Measurements from ENCODE around the gene KLKB1. TPM values are rescaled to one million over a fixed set of nuclear protein-coding genes. Genes with fewer than 3 reads are reported as not detected.

KLKB1 gene
- total RNA-seq, 1 donor from 2014 or later: not detected

DNA sequence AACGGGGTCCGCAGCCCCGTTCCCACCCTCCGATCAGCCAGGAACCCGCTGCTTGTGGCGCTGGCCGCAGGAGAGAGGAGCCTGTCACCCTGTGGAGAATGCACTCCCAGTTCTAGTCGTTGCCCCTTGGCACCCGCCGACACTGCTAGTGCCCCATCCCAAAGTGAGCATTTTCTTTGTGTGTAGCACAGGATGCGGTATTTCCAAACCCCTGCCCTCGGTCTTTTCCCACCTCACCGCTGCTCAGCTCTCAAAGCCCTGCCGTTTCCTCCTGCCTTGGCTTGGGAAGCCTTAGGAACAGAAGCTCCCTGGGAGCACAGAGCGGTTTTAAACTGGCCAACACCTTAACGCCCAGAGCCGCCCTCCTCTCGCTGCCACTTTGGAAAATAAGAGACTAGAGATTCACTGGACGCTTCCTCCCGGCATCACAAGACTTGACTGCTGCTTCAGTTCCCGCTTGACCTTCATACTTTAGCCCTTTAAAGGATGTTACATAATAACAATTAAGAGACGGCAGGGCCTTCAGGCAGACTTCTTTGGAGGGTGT lies 35.2 kb upstream of the KLKB1 start:
- Histone ChIP-seq H3K4me3 (ENCODE audit: insufficient read depth, low read depth, low read length) (peak overlapping the region; percentile 80), H3K9me3 (ENCODE audit: insufficient read depth, low read depth, low read length) (no peaks in the 10 kb centered on the region), H3K27ac (ENCODE audit: low read depth, low read length) (peak overlapping the region; percentile 66), H2AFZ (ENCODE audit: low read depth, low read length) (peak overlapping the region; percentile 93), H3K4me2 (ENCODE audit: low read length) (peak overlapping the region; percentile 96), H3K9ac (ENCODE audit: low read length) (peak overlapping the region; percentile 83), H3K4me1 (ENCODE audit: insufficient read depth, low read length) (peaks cover 14% of the 10 kb centered on the region), H3K36me3 (ENCODE audit: insufficient read depth, low read length) (no peaks in the 10 kb centered on the region), H4K20me1 (ENCODE audit: insufficient read depth, low read length) (no peaks in the 10 kb centered on the region), H3K79me2 (ENCODE audit: insufficient read depth, low read length) (no peaks in the 10 kb centered on the region), H3K27me3 (ENCODE audit: insufficient read depth, low read length) (peaks cover 4% of the 10 kb centered on the region)
- DNase-seq (ENCODE audit: low read depth): peak; percentile 48
- peaks cover 7% of the 10 kb centered on the region for H3K4me1 Mint-ChIP-seq (ENCODE audit: low read depth, unreplicated experiment)
- H3K4me3 Mint-ChIP-seq (ENCODE audit: unreplicated experiment): peak overlapping the region; percentile 98
- no peak for FAIRE-seq
- H3K9me3 Mint-ChIP-seq (ENCODE audit: unreplicated experiment): no peaks in the 10 kb centered on the region
- no peaks in the 10 kb centered on the region for H3K27me3 Mint-ChIP-seq (ENCODE audit: low read depth, unreplicated experiment)
- peaks cover 12% of the 10 kb centered on the region for H3K36me3 Mint-ChIP-seq (ENCODE audit: low read depth, unreplicated experiment)
- TF ChIP-seq, protein P1, sequence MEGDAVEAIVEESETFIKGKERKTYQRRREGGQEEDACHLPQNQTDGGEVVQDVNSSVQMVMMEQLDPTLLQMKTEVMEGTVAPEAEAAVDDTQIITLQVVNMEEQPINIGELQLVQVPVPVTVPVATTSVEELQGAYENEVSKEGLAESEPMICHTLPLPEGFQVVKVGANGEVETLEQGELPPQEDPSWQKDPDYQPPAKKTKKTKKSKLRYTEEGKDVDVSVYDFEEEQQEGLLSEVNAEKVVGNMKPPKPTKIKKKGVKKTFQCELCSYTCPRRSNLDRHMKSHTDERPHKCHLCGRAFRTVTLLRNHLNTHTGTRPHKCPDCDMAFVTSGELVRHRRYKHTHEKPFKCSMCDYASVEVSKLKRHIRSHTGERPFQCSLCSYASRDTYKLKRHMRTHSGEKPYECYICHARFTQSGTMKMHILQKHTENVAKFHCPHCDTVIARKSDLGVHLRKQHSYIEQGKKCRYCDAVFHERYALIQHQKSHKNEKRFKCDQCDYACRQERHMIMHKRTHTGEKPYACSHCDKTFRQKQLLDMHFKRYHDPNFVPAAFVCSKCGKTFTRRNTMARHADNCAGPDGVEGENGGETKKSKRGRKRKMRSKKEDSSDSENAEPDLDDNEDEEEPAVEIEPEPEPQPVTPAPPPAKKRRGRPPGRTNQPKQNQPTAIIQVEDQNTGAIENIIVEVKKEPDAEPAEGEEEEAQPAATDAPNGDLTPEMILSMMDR (IDR thresholded peaks at IDR 0.05; ENCODE audit: insufficient read depth, low read depth, low read length): no peak
- TF ChIP-seq EZH2 (IDR thresholded peaks at IDR 0.05; ENCODE audit: insufficient read depth, low read length): no peak
- peak overlapping the region; percentile 84 for H3K27ac Mint-ChIP-seq (ENCODE audit: unreplicated experiment)

DNA sequence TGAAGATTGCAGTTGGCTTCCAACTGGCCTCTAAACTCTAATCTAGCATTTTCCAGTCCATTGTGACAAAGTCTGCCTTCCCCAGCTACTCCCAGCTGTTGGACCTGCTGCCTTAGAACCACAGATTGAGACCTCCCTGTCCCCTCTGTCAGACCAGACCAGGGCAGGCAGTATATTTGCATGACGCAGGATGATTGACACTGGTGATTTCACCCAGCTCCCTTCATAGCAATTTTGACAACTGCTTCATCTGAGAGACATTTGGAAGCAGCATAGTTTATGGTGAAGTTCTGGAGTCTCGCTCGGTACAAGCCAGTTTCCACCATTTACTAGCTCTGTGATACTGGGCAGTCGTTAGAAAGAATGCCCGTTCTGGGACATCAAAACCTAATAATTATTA lies 33.5 kb upstream of the KLKB1 start:
- peaks cover 4% of the 10 kb centered on the region for H3K27me3 ChIP-seq (ENCODE audit: insufficient read depth, low read length)
- H3K36me3 ChIP-seq (ENCODE audit: insufficient read depth, low read length): no peaks in the 10 kb centered on the region
- Mint-ChIP-seq H3K27me3 (ENCODE audit: low read depth, unreplicated experiment) (no peaks in the 10 kb centered on the region), H3K9me3 (ENCODE audit: unreplicated experiment) (no peaks in the 10 kb centered on the region), H3K36me3 (ENCODE audit: low read depth, unreplicated experiment) (peaks cover 13% of the 10 kb centered on the region), H3K4me3 (ENCODE audit: unreplicated experiment) (no peak overlapping the region), H3K27ac (ENCODE audit: unreplicated experiment) (no peak overlapping the region), H3K4me1 (ENCODE audit: low read depth, unreplicated experiment) (peaks cover 7% of the 10 kb centered on the region)
- H3K9ac ChIP-seq (ENCODE audit: low read length): no peak overlapping the region
- FAIRE-seq (no peak), DNase-seq (ENCODE audit: low read depth) (no peak)
- H3K9me3 ChIP-seq (ENCODE audit: insufficient read depth, low read depth, low read length): no peaks in the 10 kb centered on the region
- H3K4me3 ChIP-seq (ENCODE audit: insufficient read depth, low read depth, low read length): no peak overlapping the region
- H3K27ac ChIP-seq (ENCODE audit: low read depth, low read length): no peak overlapping the region
- no peak overlapping the region for H3K4me2 ChIP-seq (ENCODE audit: low read length)
- no peak overlapping the region for H2AFZ ChIP-seq (ENCODE audit: low read depth, low read length)
- H3K79me2 ChIP-seq (ENCODE audit: insufficient read depth, low read length): no peaks in the 10 kb centered on the region
- TF ChIP-seq EZH2 (IDR thresholded peaks at IDR 0.05; ENCODE audit: insufficient read depth, low read length): no peak
- TF ChIP-seq, protein P1 (IDR thresholded peaks at IDR 0.05; ENCODE audit: insufficient read depth, low read depth, low read length): no peak
- H4K20me1 ChIP-seq (ENCODE audit: insufficient read depth, low read length): no peaks in the 10 kb centered on the region
- H3K4me1 ChIP-seq (ENCODE audit: insufficient read depth, low read length): peaks cover 14% of the 10 kb centered on the region

DNA sequence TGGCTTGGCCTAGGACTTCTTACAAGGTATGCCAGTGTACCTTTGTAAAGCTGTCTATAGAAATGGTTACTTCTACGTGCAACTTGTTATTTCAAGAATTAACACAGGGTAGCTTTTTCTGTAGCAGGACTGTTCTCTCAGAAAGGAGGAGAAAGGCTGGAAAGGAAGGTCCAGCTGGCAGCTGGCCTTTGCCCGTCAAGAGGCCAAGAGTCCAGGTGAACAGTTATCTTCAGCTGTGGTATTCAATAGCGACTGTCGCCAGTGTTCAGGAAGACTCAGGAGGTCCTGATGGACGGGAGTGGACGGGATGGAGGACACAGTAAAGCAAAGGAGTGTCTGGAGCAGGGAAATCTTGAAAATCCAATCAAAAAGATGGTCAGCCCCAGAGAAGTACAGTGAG lies 31.2 kb upstream of the KLKB1 start:
- Histone ChIP-seq H3K9me3 (ENCODE audit: insufficient read depth, low read depth, low read length) (no peaks in the 10 kb centered on the region), H3K79me2 (ENCODE audit: insufficient read depth, low read length) (no peaks in the 10 kb centered on the region), H3K4me2 (ENCODE audit: low read length) (no peak overlapping the region), H3K4me3 (ENCODE audit: insufficient read depth, low read depth, low read length) (no peak overlapping the region), H3K27me3 (ENCODE audit: insufficient read depth, low read length) (no peaks in the 10 kb centered on the region), H4K20me1 (ENCODE audit: insufficient read depth, low read length) (no peaks in the 10 kb centered on the region), H3K36me3 (ENCODE audit: insufficient read depth, low read length) (no peaks in the 10 kb centered on the region), H3K27ac (ENCODE audit: low read depth, low read length) (no peak overlapping the region), H3K9ac (ENCODE audit: low read length) (no peak overlapping the region), H2AFZ (ENCODE audit: low read depth, low read length) (no peak overlapping the region), H3K4me1 (ENCODE audit: insufficient read depth, low read length) (peaks cover 7% of the 10 kb centered on the region)
- peaks cover 5% of the 10 kb centered on the region for H3K4me1 Mint-ChIP-seq (ENCODE audit: low read depth, unreplicated experiment)
- no peak overlapping the region for H3K4me3 Mint-ChIP-seq (ENCODE audit: unreplicated experiment)
- H3K27me3 Mint-ChIP-seq (ENCODE audit: low read depth, unreplicated experiment): no peaks in the 10 kb centered on the region
- no peaks in the 10 kb centered on the region for H3K9me3 Mint-ChIP-seq (ENCODE audit: unreplicated experiment)
- no peak for FAIRE-seq
- peak overlapping the region; percentile 19 for H3K27ac Mint-ChIP-seq (ENCODE audit: unreplicated experiment)
- TF ChIP-seq, protein P1 (IDR thresholded peaks at IDR 0.05; ENCODE audit: insufficient read depth, low read depth, low read length): no peak
- TF ChIP-seq EZH2 (IDR thresholded peaks at IDR 0.05; ENCODE audit: insufficient read depth, low read length): no peak
- peaks cover 13% of the 10 kb centered on the region for H3K36me3 Mint-ChIP-seq (ENCODE audit: low read depth, unreplicated experiment)
- no peak for DNase-seq (ENCODE audit: low read depth)

All from astrocyte (in vitro differentiated cells and primary cell).